ENCODE results near the gene DPPA5.

DNA sequence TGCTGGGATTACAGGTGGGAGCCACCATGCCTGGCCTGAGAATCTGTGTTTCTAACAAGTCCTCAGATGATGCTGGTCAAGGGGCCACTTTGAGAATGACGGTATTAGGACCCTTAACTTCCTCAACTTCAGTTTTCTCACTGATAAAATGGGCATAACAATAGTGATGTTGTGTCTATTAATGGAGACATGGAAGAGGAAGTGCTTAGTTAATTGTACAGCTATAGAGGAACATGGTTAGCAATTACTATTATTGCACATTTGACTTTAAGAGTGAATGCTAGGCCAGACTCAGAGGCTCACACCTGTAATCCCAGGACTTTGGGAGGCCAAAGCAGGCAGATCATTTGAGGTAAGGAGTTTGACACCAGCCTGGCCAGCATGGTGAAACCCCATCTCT, 12.7 kb downstream of the DPPA5 start:
- TF ChIP-seq CTCF (IDR thresholded peaks at IDR 0.05 in 2 of 3, conservative IDR thresholded peaks at IDR 0.05 in 1 of 3; ENCODE audit: borderline replicate concordance in 1 of 3, insufficient read depth in 1 of 3, low read depth in 2 of 3, low read length in 2 of 3) (no peak), POLR2A (IDR thresholded peaks at IDR 0.05; ENCODE audit: borderline replicate concordance, extremely low read depth, insufficient read depth, insufficient read length) (no peak), REST (IDR thresholded peaks at IDR 0.05; ENCODE audit: low read depth) (no peak), RAD21 (IDR thresholded peaks at IDR 0.05; ENCODE audit: low read depth) (no peak), ZBTB33 (IDR thresholded peaks at IDR 0.05; ENCODE audit: extremely low read depth, insufficient replicate concordance, low read length) (no peak), TCF7L2 (IDR thresholded peaks at IDR 0.05; ENCODE audit: borderline replicate concordance, extremely low read depth, insufficient read depth, insufficient read length) (no peak), SP1 (IDR thresholded peaks at IDR 0.05; ENCODE audit: low read depth) (no peak), SIN3A (IDR thresholded peaks at IDR 0.05; ENCODE audit: low read depth) (no peak), FOSL1 (IDR thresholded peaks at IDR 0.05; ENCODE audit: low read depth) (no peak), CEBPB (IDR thresholded peaks at IDR 0.05; ENCODE audit: low read depth) (no peak)

Data from HCT116 (cell line).